ENCODE measurements around the gene CORO2A. TPM values are rescaled to one million over a fixed set of nuclear protein-coding genes. Genes with fewer than 3 reads are reported as not detected.

The CORO2A gene
- total and polyA plus RNA-seq, 2 of the 8 experiments (the other 6 are each of a cell fraction or from before 2014, with no cell fraction given), result 13.7 to 27.9 TPM

DNA sequence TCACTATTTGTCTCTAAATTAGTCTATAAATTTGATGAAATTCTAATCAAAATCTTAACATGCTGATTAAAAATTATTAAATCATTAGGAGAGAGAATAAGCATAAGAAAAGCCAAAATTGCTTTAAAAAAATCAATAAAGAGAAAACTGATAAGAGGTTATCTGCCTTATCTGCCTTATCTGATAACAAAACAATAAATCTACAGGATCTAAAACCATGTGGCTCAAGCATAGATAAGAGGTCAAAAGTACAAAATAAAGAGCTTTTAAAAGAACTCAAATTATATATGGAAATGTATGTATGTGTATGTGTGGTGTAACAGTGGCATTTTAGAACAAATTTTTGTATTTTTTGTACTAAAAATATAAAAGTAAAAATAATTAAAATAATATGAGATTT is 92.0 kb downstream of the CORO2A start (continued):
- TF ChIP-seq, protein P1, sequence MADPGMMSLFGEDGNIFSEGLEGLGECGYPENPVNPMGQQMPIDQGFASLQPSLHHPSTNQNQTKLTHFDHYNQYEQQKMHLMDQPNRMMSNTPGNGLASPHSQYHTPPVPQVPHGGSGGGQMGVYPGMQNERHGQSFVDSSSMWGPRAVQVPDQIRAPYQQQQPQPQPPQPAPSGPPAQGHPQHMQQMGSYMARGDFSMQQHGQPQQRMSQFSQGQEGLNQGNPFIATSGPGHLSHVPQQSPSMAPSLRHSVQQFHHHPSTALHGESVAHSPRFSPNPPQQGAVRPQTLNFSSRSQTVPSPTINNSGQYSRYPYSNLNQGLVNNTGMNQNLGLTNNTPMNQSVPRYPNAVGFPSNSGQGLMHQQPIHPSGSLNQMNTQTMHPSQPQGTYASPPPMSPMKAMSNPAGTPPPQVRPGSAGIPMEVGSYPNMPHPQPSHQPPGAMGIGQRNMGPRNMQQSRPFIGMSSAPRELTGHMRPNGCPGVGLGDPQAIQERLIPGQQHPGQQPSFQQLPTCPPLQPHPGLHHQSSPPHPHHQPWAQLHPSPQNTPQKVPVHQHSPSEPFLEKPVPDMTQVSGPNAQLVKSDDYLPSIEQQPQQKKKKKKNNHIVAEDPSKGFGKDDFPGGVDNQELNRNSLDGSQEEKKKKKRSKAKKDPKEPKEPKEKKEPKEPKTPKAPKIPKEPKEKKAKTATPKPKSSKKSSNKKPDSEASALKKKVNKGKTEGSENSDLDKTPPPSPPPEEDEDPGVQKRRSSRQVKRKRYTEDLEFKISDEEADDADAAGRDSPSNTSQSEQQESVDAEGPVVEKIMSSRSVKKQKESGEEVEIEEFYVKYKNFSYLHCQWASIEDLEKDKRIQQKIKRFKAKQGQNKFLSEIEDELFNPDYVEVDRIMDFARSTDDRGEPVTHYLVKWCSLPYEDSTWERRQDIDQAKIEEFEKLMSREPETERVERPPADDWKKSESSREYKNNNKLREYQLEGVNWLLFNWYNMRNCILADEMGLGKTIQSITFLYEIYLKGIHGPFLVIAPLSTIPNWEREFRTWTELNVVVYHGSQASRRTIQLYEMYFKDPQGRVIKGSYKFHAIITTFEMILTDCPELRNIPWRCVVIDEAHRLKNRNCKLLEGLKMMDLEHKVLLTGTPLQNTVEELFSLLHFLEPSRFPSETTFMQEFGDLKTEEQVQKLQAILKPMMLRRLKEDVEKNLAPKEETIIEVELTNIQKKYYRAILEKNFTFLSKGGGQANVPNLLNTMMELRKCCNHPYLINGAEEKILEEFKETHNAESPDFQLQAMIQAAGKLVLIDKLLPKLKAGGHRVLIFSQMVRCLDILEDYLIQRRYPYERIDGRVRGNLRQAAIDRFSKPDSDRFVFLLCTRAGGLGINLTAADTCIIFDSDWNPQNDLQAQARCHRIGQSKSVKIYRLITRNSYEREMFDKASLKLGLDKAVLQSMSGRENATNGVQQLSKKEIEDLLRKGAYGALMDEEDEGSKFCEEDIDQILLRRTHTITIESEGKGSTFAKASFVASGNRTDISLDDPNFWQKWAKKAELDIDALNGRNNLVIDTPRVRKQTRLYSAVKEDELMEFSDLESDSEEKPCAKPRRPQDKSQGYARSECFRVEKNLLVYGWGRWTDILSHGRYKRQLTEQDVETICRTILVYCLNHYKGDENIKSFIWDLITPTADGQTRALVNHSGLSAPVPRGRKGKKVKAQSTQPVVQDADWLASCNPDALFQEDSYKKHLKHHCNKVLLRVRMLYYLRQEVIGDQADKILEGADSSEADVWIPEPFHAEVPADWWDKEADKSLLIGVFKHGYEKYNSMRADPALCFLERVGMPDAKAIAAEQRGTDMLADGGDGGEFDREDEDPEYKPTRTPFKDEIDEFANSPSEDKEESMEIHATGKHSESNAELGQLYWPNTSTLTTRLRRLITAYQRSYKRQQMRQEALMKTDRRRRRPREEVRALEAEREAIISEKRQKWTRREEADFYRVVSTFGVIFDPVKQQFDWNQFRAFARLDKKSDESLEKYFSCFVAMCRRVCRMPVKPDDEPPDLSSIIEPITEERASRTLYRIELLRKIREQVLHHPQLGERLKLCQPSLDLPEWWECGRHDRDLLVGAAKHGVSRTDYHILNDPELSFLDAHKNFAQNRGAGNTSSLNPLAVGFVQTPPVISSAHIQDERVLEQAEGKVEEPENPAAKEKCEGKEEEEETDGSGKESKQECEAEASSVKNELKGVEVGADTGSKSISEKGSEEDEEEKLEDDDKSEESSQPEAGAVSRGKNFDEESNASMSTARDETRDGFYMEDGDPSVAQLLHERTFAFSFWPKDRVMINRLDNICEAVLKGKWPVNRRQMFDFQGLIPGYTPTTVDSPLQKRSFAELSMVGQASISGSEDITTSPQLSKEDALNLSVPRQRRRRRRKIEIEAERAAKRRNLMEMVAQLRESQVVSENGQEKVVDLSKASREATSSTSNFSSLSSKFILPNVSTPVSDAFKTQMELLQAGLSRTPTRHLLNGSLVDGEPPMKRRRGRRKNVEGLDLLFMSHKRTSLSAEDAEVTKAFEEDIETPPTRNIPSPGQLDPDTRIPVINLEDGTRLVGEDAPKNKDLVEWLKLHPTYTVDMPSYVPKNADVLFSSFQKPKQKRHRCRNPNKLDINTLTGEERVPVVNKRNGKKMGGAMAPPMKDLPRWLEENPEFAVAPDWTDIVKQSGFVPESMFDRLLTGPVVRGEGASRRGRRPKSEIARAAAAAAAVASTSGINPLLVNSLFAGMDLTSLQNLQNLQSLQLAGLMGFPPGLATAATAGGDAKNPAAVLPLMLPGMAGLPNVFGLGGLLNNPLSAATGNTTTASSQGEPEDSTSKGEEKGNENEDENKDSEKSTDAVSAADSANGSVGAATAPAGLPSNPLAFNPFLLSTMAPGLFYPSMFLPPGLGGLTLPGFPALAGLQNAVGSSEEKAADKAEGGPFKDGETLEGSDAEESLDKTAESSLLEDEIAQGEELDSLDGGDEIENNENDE (IDR thresholded peaks at IDR 0.05; ENCODE audit: insufficient replicate concordance, low read length), result no peak
- no peak for TF ChIP-seq GABPA (IDR thresholded peaks at IDR 0.05; ENCODE audit: borderline replicate concordance, insufficient read depth, low read length)
- no peak for TF ChIP-seq JUN (IDR thresholded peaks at IDR 0.05; ENCODE audit: low read depth, low read length)
